IMR-90 (cell line): ENCODE data around the gene PRKN. TPM values are rescaled to one million over a fixed set of nuclear protein-coding genes. Genes with fewer than 3 reads are reported as not detected.

Source experiments
- ATAC-seq: fragments of 200-7000 bp; cut with Tn5 transposase; 2 replicates; pipeline ENCODE4 v1.9.1; 2020; ENCODE audit warnings: low read depth, mild to moderate bottlenecking, moderate library complexity
- BruUV-seq: library from RNA; stranded (reverse); fragments of 400-500 nt; replicated peaks from 2 replicates; lab custom pipeline; 2021; lab: Mats Ljungman, UMichigan
- CTCF ChIA-PET: fragments of 300-600 bp; formaldehyde crosslinking; extraction: SDS; loops from one replicate; lab custom pipeline; 2021; ENCODE audit warnings: antibody characterized with exemption; lab: Yijun Ruan, JAX
- POLR2A ChIA-PET: fragments of 300-600 bp; sonication (Branson Sonifier 250); formaldehyde crosslinking; loops from one replicate; lab custom pipeline; 2022; ENCODE audit warnings: antibody characterized with exemption; ENCODE audit not compliant: unreplicated experiment; lab: Charles Lee
- DNase-seq: peaks from one replicate; pipeline ENCODE4 v3.0.0; 2013
- H2AFZ ChIP-seq: replicated peaks from 2 replicates; pipeline ENCODE3; 2013; ENCODE audit warnings: low read length, mild to moderate bottlenecking; ENCODE audit not compliant: poor library complexity
- H2AK5ac ChIP-seq: 2 replicates; pipeline ENCODE4 v1.6.1; 2013; ENCODE audit warnings: low read depth, low read length, inconsistent platforms
- H2AK9ac ChIP-seq: replicated peaks from 2 replicates; pipeline ENCODE3; 2013; ENCODE audit warnings: mild to moderate bottlenecking, low read depth, low read length, moderate library complexity; ENCODE audit not compliant: poor library complexity
- H2BK120ac ChIP-seq: 2 replicates; pipeline ENCODE4 v1.6.1; 2013; ENCODE audit warnings: low read depth, low read length, inconsistent platforms
- H2BK15ac ChIP-seq: 3 replicates; pipeline ENCODE4 v1.6.1; 2013; ENCODE audit warnings: low read depth, low read length, inconsistent platforms
- H2BK20ac ChIP-seq: 2 replicates; pipeline ENCODE4 v1.6.1; 2013; ENCODE audit warnings: low read depth, mild to moderate bottlenecking, inconsistent platforms, low read length, moderate library complexity
- H2BK5ac ChIP-seq: 2 replicates; pipeline ENCODE4 v1.6.1; 2013; ENCODE audit warnings: mild to moderate bottlenecking, low read depth, low read length, inconsistent platforms; ENCODE audit not compliant: poor library complexity, severe bottlenecking
- H3K14ac ChIP-seq: replicated peaks from 2 replicates; pipeline ENCODE4 v1.6.1; 2013; ENCODE audit warnings: low read depth, low read length, inconsistent platforms
- H3K18ac ChIP-seq: 2 replicates; pipeline ENCODE4 v1.6.1; 2013; ENCODE audit warnings: low read depth, low read length, control low read depth
- H3K23ac ChIP-seq: 2 replicates; pipeline ENCODE4 v1.6.1; 2013; ENCODE audit warnings: low read depth, low read length, inconsistent platforms
- H3K27ac ChIP-seq: 2 replicates; pipeline ENCODE4 v1.5.1; 2013; ENCODE audit warnings: mild to moderate bottlenecking, control low read depth, low read length; ENCODE audit not compliant: insufficient read depth
- H3K27me3 ChIP-seq: 2 replicates; pipeline ENCODE4 v1.6.1; 2013; ENCODE audit warnings: low read length; ENCODE audit not compliant: control insufficient read depth, insufficient read depth
- H3K36me3 ChIP-seq: 2 replicates; pipeline ENCODE4 v1.6.1; 2013; ENCODE audit warnings: low read length, mixed read lengths; ENCODE audit not compliant: control insufficient read depth, insufficient read depth
- H3K4ac ChIP-seq: 2 replicates; pipeline ENCODE4 v1.6.1; 2013; ENCODE audit warnings: low read depth, low read length, inconsistent platforms
- H3K4me1 ChIP-seq: 2 replicates; pipeline ENCODE4 v1.6.1; 2013; ENCODE audit warnings: low read length, mixed read lengths; ENCODE audit not compliant: control insufficient read depth, insufficient read depth
- H3K4me2 ChIP-seq: 2 replicates; pipeline ENCODE4 v1.6.1; 2013; ENCODE audit warnings: low read depth, mild to moderate bottlenecking, control low read depth, low read length, moderate library complexity
- H3K4me3 ChIP-seq: 2 replicates; pipeline ENCODE4 v1.5.1; 2013; ENCODE audit warnings: low read depth, mild to moderate bottlenecking, control low read depth, low read length, moderate library complexity; ENCODE audit not compliant: insufficient read depth
- H3K56ac ChIP-seq: 2 replicates; pipeline ENCODE4 v1.6.1; 2013; ENCODE audit warnings: low read length, inconsistent platforms; ENCODE audit not compliant: insufficient read depth; ENCODE audit errors: extremely low read depth
- H3K79me1 ChIP-seq, 2 experiments: 2 replicates each; pipeline ENCODE4 v1.6.1; 2013; ENCODE audit warnings: low read length in 2 of 2, inconsistent platforms in 1 of 2, low read depth in 1 of 2
- H3K9ac ChIP-seq: 2 replicates; pipeline ENCODE4 v1.6.1; 2013; ENCODE audit warnings: low read depth, low read length, control low read depth
- H3K9me1 ChIP-seq: 2 replicates; pipeline ENCODE4 v1.6.1; 2013; ENCODE audit warnings: low read length, inconsistent platforms; ENCODE audit not compliant: insufficient read depth
- H3K9me3 ChIP-seq: 2 replicates; pipeline ENCODE4 v1.6.1; 2013; ENCODE audit warnings: low read length; ENCODE audit not compliant: control insufficient read depth, insufficient read depth
- H4K20me1 ChIP-seq: 2 replicates; pipeline ENCODE4 v1.6.1; 2013; ENCODE audit warnings: low read length, inconsistent platforms; ENCODE audit not compliant: insufficient read depth
- H4K5ac ChIP-seq: 2 replicates; pipeline ENCODE4 v1.6.1; 2013; ENCODE audit warnings: mild to moderate bottlenecking, low read depth, low read length, control low read depth
- H4K8ac ChIP-seq, 2 experiments: 2 replicates each; pipeline ENCODE4 v1.6.1; 2013; ENCODE audit warnings: low read depth in 2 of 2, low read length in 2 of 2, control low read depth in 1 of 2, inconsistent platforms in 1 of 2
- H4K91ac ChIP-seq: 2 replicates; pipeline ENCODE4 v1.6.1; 2013; ENCODE audit warnings: low read depth, low read length, inconsistent platforms; ENCODE audit not compliant: insufficient read depth
- CHD1 ChIP-seq: IDR thresholded peaks from 2 replicates; pipeline ENCODE4 v1.6.1; 2012; ENCODE audit warnings: low read depth, low read length, improper control_type of control experiment
- CTCF ChIP-seq: conservative IDR thresholded peaks from 2 replicates; pipeline ENCODE4 v1.5.1; 2012; ENCODE audit warnings: mild to moderate bottlenecking, low read depth, low read length, improper control_type of control experiment
- MAFK ChIP-seq: IDR thresholded peaks from 2 replicates; pipeline ENCODE4 v1.6.1; 2012; ENCODE audit warnings: low read depth, low read length, improper control_type of control experiment
- MAZ ChIP-seq: IDR thresholded peaks from 2 replicates; pipeline ENCODE4 v1.6.1; 2012; ENCODE audit warnings: low read depth, mild to moderate bottlenecking, low read length, improper control_type of control experiment, moderate library complexity, borderline replicate concordance
- MXI1 ChIP-seq: IDR thresholded peaks from 2 replicates; pipeline ENCODE4 v1.6.1; 2012; ENCODE audit warnings: low read depth, mild to moderate bottlenecking, low read length, moderate library complexity, borderline replicate concordance
- NFE2L2 ChIP-seq: fragments of 150-350 bp; IDR thresholded peaks from 2 replicates; pipeline ENCODE4 v1.6.1; 2016; ENCODE audit warnings: low read depth, mild to moderate bottlenecking, low read length
- POLR2A ChIP-seq: IDR thresholded peaks from 2 replicates; pipeline ENCODE4 v1.6.1; 2012; ENCODE audit warnings: mild to moderate bottlenecking, low read depth, low read length
- RCOR1 ChIP-seq: IDR thresholded peaks from 2 replicates; pipeline ENCODE4 v1.6.1; 2012; ENCODE audit warnings: mild to moderate bottlenecking, low read length, improper control_type of control experiment; ENCODE audit not compliant: insufficient replicate concordance
- WGBS, 2 experiments: methylation state at CpG; one replicate each; pipeline versions ENCODE4 v1.1.5 to v1.1.7; 2013; ENCODE audit warnings: missing lambda C conversion rate in 2 of 2; ENCODE audit not compliant: insufficient read length in 1 of 2; ENCODE audit errors: extremely low coverage in 2 of 2; 5-methylcytosine and 5-hydroxymethylcytosine counted together
- dilution Hi-C: fragments of 300-500 bp; cut with HindIII; formaldehyde crosslinking; loops from one replicate; pipeline ENCODE4 v1.14.3; 2018; ENCODE audit warnings: low sequenced_read_pairs; ENCODE audit not compliant: unreplicated experiment
- in situ Hi-C: fragments of 300-500 bp; cut with MboI; formaldehyde crosslinking; loops from 3 replicates; pipeline ENCODE4 v1.14.3; 2019; ENCODE audit warnings: low sequenced_read_pairs, inconsistent platforms, mixed read lengths
- intact Hi-C: fragments of 100-400 bp; cut with micrococcal nuclease; formaldehyde crosslinking; loops from 2 replicates; pipeline ENCODE4 v1.10.0; 2022
- polyA plus RNA-seq, 3 experiments: library from polyadenylated mRNA; depleted of rRNA; stranded (reverse); fragments of >200 nt; gene quantifications; 2 replicates each; pipeline ENCODE4 v1.2.3, GENCODE V29; 2012; ENCODE audit warnings: low replicate concordance in 1 of 3
- total RNA-seq: library from RNA; depleted of rRNA; stranded (reverse); fragments of >200 nt; gene quantifications from 2 replicates; pipeline ENCODE4 v1.2.3, GENCODE V29; 2012
- TF ChIP-seq, protein P1 (sequence below): fragments of 150-350 bp; IDR thresholded peaks from 2 replicates; pipeline ENCODE4 v1.6.1; 2016; ENCODE audit warnings: low read depth, mild to moderate bottlenecking, low read length, moderate library complexity, borderline replicate concordance

The PRKN gene
- total and polyA plus RNA-seq, 2 of the 4 experiments (the other 2 are of a cell fraction) = 0.15 to 0.18 TPM

GRCh38 chr6:162705736-162706135 is 21.8 kb downstream of the PRKN start:
- Histone ChIP-seq H3K9me3 (peaks cover 7% of the 10 kb centered on the region), H3K18ac (no peak overlapping the region), H2BK20ac (no peak overlapping the region), H3K4me3 (no peak overlapping the region), H3K79me1 (no peaks in the 10 kb centered on the region), H2AK9ac (no peak overlapping the region), H3K23ac (no peak overlapping the region), H2BK120ac (no peak overlapping the region), H3K4ac (no peak overlapping the region), H3K14ac (no peak overlapping the region), H3K9ac (no peak overlapping the region), H4K5ac (no peak overlapping the region), H4K8ac (no peak overlapping the region), H3K4me2 (no peak overlapping the region), H3K27ac (no peak overlapping the region), H4K20me1 (no peaks in the 10 kb centered on the region), H3K36me3 (no peaks in the 10 kb centered on the region), H4K91ac (no peak overlapping the region), H3K56ac (no peak overlapping the region), H3K27me3 (no peaks in the 10 kb centered on the region), H2AK5ac (no peak overlapping the region), H2AFZ (no peak overlapping the region), H3K9me1 (no peaks in the 10 kb centered on the region), H2BK15ac (no peak overlapping the region), H2BK5ac (no peak overlapping the region), H3K4me1 (no peaks in the 10 kb centered on the region)
- TF ChIP-seq RCOR1 = no peak
- TF ChIP-seq, protein P1, sequence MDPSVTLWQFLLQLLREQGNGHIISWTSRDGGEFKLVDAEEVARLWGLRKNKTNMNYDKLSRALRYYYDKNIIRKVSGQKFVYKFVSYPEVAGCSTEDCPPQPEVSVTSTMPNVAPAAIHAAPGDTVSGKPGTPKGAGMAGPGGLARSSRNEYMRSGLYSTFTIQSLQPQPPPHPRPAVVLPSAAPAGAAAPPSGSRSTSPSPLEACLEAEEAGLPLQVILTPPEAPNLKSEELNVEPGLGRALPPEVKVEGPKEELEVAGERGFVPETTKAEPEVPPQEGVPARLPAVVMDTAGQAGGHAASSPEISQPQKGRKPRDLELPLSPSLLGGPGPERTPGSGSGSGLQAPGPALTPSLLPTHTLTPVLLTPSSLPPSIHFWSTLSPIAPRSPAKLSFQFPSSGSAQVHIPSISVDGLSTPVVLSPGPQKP = no peak
- TF ChIP-seq NFE2L2 = no peak
- TF ChIP-seq MAZ = no peak
- TF ChIP-seq CTCF = no peak
- no peak for TF ChIP-seq MXI1
- TF ChIP-seq CHD1 = no peak
- TF ChIP-seq MAFK = no peak
- TF ChIP-seq POLR2A = no peak
- dilution Hi-C loops = no loop called here
- no peak for DNase-seq
- in situ Hi-C loops = no loop called here
- ChIA-PET POLR2A (no interaction called here), CTCF (no interaction called here)
- intact Hi-C loops = no loop called here
- WGBS, 2 experiments = no CpG with 5 or more reads among the region's 4 CpGs
- ATAC-seq = no peak
- no TSS peak for BruUV-seq
